ENCODE results near the gene CRYGN.

CRYGN gene

DNA sequence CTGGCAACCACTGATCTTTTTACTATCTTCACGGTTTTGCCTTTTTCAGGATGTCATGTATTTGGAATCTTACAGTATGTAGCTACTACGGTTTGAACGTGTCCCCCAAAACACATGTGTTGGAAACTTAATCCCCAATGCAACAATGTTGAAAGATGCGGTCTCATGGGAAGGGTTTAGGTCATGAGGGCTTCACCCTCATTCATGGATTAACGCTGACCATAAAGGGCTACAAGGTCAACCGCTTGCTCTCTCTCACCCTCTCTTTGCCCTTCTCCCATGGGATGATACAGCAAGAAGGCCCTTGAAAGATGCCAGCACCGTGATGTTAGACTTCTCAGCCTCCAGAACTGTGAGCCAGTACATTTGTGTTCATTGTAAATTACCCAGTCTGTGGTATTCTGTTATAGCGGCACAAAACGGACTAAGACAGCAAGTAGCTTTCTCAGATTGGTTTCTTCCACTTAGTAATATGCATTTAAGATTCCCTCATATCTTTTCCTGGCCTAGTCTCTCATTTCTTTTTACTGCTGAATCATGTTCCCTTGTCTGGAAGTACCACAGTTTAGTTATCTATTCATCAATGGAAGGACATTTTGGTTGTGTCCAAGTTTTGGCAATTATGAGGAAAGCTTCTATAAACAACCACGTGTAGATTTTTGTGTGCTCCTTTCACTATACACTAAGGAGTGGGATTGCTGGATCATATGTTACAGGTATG is 3.0 kb upstream of the CRYGN start:
- DNase-seq (ENCODE audit: extremely low read depth, insufficient read length): no peak
- Histone ChIP-seq H3K4me3 (replicated peaks; ENCODE audit: low read depth, low read length) (no peak overlapping the region), H3K36me3 (ENCODE audit: control insufficient read depth, insufficient read depth, low read length) (no peaks in the 10 kb centered on the region), H3K27me3 (replicated peaks; ENCODE audit: control insufficient read depth, insufficient read depth, low read length) (peaks cover 3% of the 10 kb centered on the region)
- TF ChIP-seq, protein P1, sequence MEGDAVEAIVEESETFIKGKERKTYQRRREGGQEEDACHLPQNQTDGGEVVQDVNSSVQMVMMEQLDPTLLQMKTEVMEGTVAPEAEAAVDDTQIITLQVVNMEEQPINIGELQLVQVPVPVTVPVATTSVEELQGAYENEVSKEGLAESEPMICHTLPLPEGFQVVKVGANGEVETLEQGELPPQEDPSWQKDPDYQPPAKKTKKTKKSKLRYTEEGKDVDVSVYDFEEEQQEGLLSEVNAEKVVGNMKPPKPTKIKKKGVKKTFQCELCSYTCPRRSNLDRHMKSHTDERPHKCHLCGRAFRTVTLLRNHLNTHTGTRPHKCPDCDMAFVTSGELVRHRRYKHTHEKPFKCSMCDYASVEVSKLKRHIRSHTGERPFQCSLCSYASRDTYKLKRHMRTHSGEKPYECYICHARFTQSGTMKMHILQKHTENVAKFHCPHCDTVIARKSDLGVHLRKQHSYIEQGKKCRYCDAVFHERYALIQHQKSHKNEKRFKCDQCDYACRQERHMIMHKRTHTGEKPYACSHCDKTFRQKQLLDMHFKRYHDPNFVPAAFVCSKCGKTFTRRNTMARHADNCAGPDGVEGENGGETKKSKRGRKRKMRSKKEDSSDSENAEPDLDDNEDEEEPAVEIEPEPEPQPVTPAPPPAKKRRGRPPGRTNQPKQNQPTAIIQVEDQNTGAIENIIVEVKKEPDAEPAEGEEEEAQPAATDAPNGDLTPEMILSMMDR (IDR thresholded peaks at IDR 0.05; ENCODE audit: insufficient read depth, low read length, poor library complexity, severe bottlenecking): no peak

- no peaks in the 10 kb centered on the region for H3K36me3 ChIP-seq (ENCODE audit: control insufficient read depth, insufficient read depth, low read length)
- no peak overlapping the region for H3K4me3 ChIP-seq (replicated peaks; ENCODE audit: low read depth, low read length)
- TF ChIP-seq, protein P1 (IDR thresholded peaks at IDR 0.05; ENCODE audit: insufficient read depth, low read length, poor library complexity, severe bottlenecking): no peak
- DNase-seq (ENCODE audit: extremely low read depth, insufficient read length): no peak
- peaks cover 3% of the 10 kb centered on the region for H3K27me3 ChIP-seq (replicated peaks; ENCODE audit: control insufficient read depth, insufficient read depth, low read length)
Measured at GRCh38 chr7:151440799-151441445, 981 bp upstream of the CRYGN start.

GRCh38 chr7:151438864-151439601 is 908 bp downstream of the CRYGN start:
- no peak for DNase-seq (ENCODE audit: extremely low read depth, insufficient read length)
- TF ChIP-seq, protein P1 (IDR thresholded peaks at IDR 0.05; ENCODE audit: insufficient read depth, low read length, poor library complexity, severe bottlenecking): no peak
- no peaks in the 10 kb centered on the region for H3K36me3 ChIP-seq (ENCODE audit: control insufficient read depth, insufficient read depth, low read length)
- H3K4me3 ChIP-seq (replicated peaks; ENCODE audit: low read depth, low read length): no peak overlapping the region
- peaks cover 3% of the 10 kb centered on the region for H3K27me3 ChIP-seq (replicated peaks; ENCODE audit: control insufficient read depth, insufficient read depth, low read length)

GRCh38 chr7:151437866-151438516 is 1.9 kb downstream of the CRYGN start:
- Histone ChIP-seq H3K27me3 (replicated peaks; ENCODE audit: control insufficient read depth, insufficient read depth, low read length) (peaks cover 3% of the 10 kb centered on the region), H3K4me3 (replicated peaks; ENCODE audit: low read depth, low read length) (no peak overlapping the region), H3K36me3 (ENCODE audit: control insufficient read depth, insufficient read depth, low read length) (no peaks in the 10 kb centered on the region)
- no peak for DNase-seq (ENCODE audit: extremely low read depth, insufficient read length)
- TF ChIP-seq, protein P1 (IDR thresholded peaks at IDR 0.05; ENCODE audit: insufficient read depth, low read length, poor library complexity, severe bottlenecking): no peak

DNA sequence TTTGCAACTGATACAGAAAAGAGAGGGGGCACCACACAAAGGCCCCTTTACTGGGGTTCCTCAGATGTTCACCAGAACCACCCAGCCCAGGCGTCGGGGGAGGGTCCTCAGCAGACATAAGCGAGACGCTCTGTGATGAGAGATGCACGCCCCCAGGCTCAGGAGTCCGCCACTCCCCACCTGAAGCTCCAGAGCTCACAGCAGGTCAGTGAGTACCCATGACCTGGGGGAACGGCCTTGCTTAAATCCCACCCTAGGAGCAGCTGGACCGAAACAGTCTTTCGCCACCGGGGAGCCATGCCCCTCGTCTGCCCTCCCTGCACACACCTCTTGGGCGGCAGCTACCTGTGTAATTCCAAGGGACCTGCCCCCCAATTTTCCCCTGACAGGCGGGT is 2.8 kb downstream of the CRYGN start:
- Histone ChIP-seq H3K27me3 (replicated peaks; ENCODE audit: control insufficient read depth, insufficient read depth, low read length) (peaks cover 3% of the 10 kb centered on the region; the same call in 1 of the 2 replicates), H3K4me3 (replicated peaks; ENCODE audit: low read depth, low read length) (no peak overlapping the region), H3K36me3 (ENCODE audit: control insufficient read depth, insufficient read depth, low read length) (no peaks in the 10 kb centered on the region)
- TF ChIP-seq, protein P1 (IDR thresholded peaks at IDR 0.05; ENCODE audit: insufficient read depth, low read length, poor library complexity, severe bottlenecking): no peak
- DNase-seq (ENCODE audit: extremely low read depth, insufficient read length): no peak

Measured in GM06990 (cell line).